Measurements from ENCODE around the gene SDK1.

The SDK1 gene

GRCh38 chr7:3974329-3974728 lies 673.3 kb downstream of the SDK1 start:
- DNase-seq (ENCODE audit: low read depth in 3 of 3, low spot score in 1 of 3), result no peak

GRCh38 chr7:3975371-3975770 lies 674.3 kb downstream of the SDK1 start:
- DNase-seq (ENCODE audit: low read depth in 3 of 3, low spot score in 1 of 3), result no peak

- DNase-seq (ENCODE audit: low read depth in 3 of 3, low spot score in 1 of 3), result no peak
Observed at GRCh38 chr7:3977391-3977790, 676.3 kb downstream of the SDK1 start.

GRCh38 chr7:3978839-3979238 lies 677.8 kb downstream of the SDK1 start:
- no peak for DNase-seq (ENCODE audit: low read depth in 3 of 3, low spot score in 1 of 3)

- DNase-seq (ENCODE audit: low read depth in 3 of 3, low spot score in 1 of 3), result no peak
Observed at GRCh38 chr7:3979611-3980299, 678.7 kb downstream of the SDK1 start.

- no peak for DNase-seq (ENCODE audit: low read depth in 3 of 3, low spot score in 1 of 3)
Observed at GRCh38 chr7:3980300-3980643, 679.2 kb downstream of the SDK1 start.

GRCh38 chr7:3981281-3981680 lies 680.2 kb downstream of the SDK1 start:
- no peak for DNase-seq (ENCODE audit: low read depth in 3 of 3, low spot score in 1 of 3)

GRCh38 chr7:3984456-3984855 lies 683.4 kb downstream of the SDK1 start:
- no peak for DNase-seq (ENCODE audit: low read depth in 3 of 3, low spot score in 1 of 3)

GRCh38 chr7:3986927-3987326 lies 685.9 kb downstream of the SDK1 start:
- no peak for DNase-seq (ENCODE audit: low read depth in 3 of 3, low spot score in 1 of 3)

- no peak for DNase-seq (ENCODE audit: low read depth in 3 of 3, low spot score in 1 of 3)
Observed at GRCh38 chr7:3987426-3987927, 686.4 kb downstream of the SDK1 start.

GRCh38 chr7:3989723-3990122 lies 688.7 kb downstream of the SDK1 start:
- DNase-seq (ENCODE audit: low read depth in 3 of 3, low spot score in 1 of 3), result no peak

- DNase-seq (ENCODE audit: low read depth in 3 of 3, low spot score in 1 of 3), result no peak
Observed at GRCh38 chr7:3991731-3992231, 690.7 kb downstream of the SDK1 start.

- no peak for DNase-seq (ENCODE audit: low read depth in 3 of 3, low spot score in 1 of 3)
Observed at GRCh38 chr7:3992841-3993240, 691.8 kb downstream of the SDK1 start.

GRCh38 chr7:3994764-3995163 lies 693.7 kb downstream of the SDK1 start:
- no peak for DNase-seq (ENCODE audit: low read depth in 3 of 3, low spot score in 1 of 3)

- DNase-seq (ENCODE audit: low read depth in 3 of 3, low spot score in 1 of 3), result no peak
Observed at GRCh38 chr7:3995187-3995586, 694.1 kb downstream of the SDK1 start.

GRCh38 chr7:3998060-3998459 lies 697.0 kb downstream of the SDK1 start:
- no peak for DNase-seq (ENCODE audit: low read depth in 3 of 3, low spot score in 1 of 3)

- no peak for DNase-seq (ENCODE audit: low read depth in 3 of 3, low spot score in 1 of 3)
Observed at GRCh38 chr7:4000139-4000538, 699.1 kb downstream of the SDK1 start.

GRCh38 chr7:4000934-4001333 lies 699.9 kb downstream of the SDK1 start:
- no peak for DNase-seq (ENCODE audit: low read depth in 3 of 3, low spot score in 1 of 3)

- DNase-seq (ENCODE audit: low read depth in 3 of 3, low spot score in 1 of 3), result no peak
Observed at GRCh38 chr7:4001742-4002141, 700.7 kb downstream of the SDK1 start.

GRCh38 chr7:4003503-4003902 lies 702.5 kb downstream of the SDK1 start:
- no peak for DNase-seq (ENCODE audit: low read depth in 3 of 3, low spot score in 1 of 3)

GRCh38 chr7:4006687-4007086 lies 705.6 kb downstream of the SDK1 start:
- DNase-seq (ENCODE audit: low read depth in 3 of 3, low spot score in 1 of 3), result no peak

- no peak for DNase-seq (ENCODE audit: low read depth in 3 of 3, low spot score in 1 of 3)
Observed at GRCh38 chr7:4009211-4010060, 708.4 kb downstream of the SDK1 start.
